ENCODE measurements around the gene ZC3H7A.

Gene ZC3H7A

DNA sequence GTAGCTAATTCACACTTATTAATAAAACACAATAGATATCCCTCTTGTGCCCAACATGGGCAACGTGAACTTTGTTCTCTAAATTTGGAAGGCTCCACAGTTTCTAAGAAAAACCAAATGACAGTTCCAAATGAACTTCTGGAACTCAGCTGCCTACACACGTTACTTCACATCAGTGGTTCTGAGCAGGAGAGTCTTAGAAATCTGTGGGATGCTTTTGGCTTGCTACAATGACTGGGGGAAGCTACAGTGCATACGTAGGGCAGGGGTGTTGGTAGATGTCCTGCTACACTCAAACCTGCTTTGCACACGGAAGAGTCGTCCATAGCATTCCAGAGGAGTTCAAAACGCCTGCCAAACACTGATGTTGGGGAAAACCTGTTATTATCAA, 62.4 kb downstream of the ZC3H7A start:
- Histone ChIP-seq H3K36me3 (ENCODE audit: control insufficient read depth, insufficient read depth, low read length) (peaks cover 67% of the 10 kb centered on the region), H3K4me1 (ENCODE audit: control insufficient read depth, insufficient read depth, low read length) (peaks cover 5% of the 10 kb centered on the region; the same call in 1 of the 2 replicates), H3K4me3 (ENCODE audit: low read depth, low read length) (no peak overlapping the region)

DNA sequence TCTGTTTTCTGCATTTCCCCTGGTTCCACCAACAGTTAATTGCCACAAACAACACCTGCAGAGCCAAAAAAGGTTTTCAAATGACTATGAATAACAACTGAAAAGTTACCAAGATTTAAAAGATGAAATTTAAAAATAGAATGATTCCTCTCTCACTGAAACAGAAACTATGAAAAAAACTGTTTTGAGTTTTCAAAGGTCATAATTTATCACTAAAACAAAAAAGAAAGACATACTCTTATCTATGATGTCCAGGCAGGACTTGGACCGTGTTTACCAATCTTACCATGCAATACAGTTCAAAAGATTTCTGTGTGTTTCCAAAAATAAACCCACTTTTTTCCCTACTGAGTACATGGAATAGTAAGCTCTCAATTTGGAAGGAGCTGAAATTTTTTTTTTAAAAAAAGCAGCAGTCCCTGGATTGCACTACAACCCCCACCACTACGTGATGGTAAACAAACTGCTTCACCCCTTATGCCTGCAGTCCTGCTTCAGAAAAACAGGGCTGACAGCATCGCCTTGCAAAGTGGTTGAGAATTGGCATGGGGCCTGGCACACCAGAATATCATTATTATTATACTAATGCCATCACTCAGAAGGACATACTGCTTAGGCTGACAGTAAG, 62.9 kb downstream of the ZC3H7A start:
- Histone ChIP-seq H3K27me3 (ENCODE audit: control insufficient read depth, insufficient read depth, low read length) (no peaks in the 10 kb centered on the region), H3K4me1 (ENCODE audit: control insufficient read depth, insufficient read depth, low read length) (peaks cover 5% of the 10 kb centered on the region; the same call in 1 of the 2 replicates), H3K4me3 (ENCODE audit: low read depth, low read length) (no peak overlapping the region), H3K9me3 (ENCODE audit: control insufficient read depth, insufficient read depth, low read length) (no peaks in the 10 kb centered on the region), H3K27ac (ENCODE audit: low read depth, low read length) (no peak overlapping the region), H3K9ac (ENCODE audit: low read depth, low read length) (no peak overlapping the region), H3K36me3 (ENCODE audit: control insufficient read depth, insufficient read depth, low read length) (peaks cover 72% of the 10 kb centered on the region)

More for the DNA sequence above, 62.4 kb downstream of the ZC3H7A start:
- Histone ChIP-seq H3K9ac (ENCODE audit: low read depth, low read length) (no peak overlapping the region), H3K9me3 (ENCODE audit: control insufficient read depth, insufficient read depth, low read length) (no peaks in the 10 kb centered on the region), H3K27ac (ENCODE audit: low read depth, low read length) (no peak overlapping the region), H3K27me3 (ENCODE audit: control insufficient read depth, insufficient read depth, low read length) (no peaks in the 10 kb centered on the region)

DNA sequence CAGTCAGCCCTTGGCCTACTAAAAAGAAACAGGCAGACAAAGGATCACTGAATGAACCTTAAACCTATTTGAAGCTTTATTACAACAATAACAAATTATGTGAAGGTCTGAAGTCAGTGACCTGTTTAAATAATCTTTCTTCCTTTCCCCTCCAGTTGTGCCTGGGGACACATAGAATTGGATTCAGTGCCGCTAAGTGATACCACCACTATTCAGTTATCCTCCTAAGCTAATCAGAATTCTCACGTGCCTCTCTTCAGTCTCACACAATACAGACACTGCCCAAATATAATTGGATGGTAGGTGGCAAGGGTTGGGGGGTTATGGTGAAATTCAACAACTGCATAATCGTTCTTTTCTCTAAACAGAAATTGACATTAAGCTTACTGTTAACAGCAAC, 65.8 kb downstream of the ZC3H7A start:
- Histone ChIP-seq H3K36me3 (ENCODE audit: control insufficient read depth, insufficient read depth, low read length) (peaks cover 73% of the 10 kb centered on the region), H3K27me3 (ENCODE audit: control insufficient read depth, insufficient read depth, low read length) (no peaks in the 10 kb centered on the region), H3K9me3 (ENCODE audit: control insufficient read depth, insufficient read depth, low read length) (no peaks in the 10 kb centered on the region), H3K4me1 (ENCODE audit: control insufficient read depth, insufficient read depth, low read length) (no peaks in the 10 kb centered on the region), H3K9ac (ENCODE audit: low read depth, low read length) (no peak overlapping the region), H3K27ac (ENCODE audit: low read depth, low read length) (no peak overlapping the region), H3K4me3 (ENCODE audit: low read depth, low read length) (no peak overlapping the region)

DNA sequence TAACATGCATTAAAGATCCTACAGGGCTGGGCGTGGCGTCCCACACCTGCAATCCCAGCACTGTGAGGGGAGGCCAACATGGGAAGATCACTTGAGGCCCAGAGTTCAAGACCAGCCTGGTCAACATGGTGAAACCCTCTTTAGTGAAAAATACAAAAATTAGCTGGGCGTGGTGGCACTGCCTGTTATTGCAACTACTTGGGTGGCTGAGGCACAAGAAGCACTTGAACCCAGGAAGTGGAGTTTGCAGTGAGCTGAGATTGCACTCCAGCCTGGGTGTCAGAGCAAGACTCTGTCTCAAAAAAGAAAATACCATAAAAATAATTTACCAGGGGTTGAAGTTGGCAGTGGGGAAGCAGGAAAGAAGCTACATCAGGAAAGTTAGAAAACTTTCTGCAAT, 67.3 kb downstream of the ZC3H7A start:
- no peak overlapping the region for H3K4me3 ChIP-seq (ENCODE audit: low read depth, low read length)
- H3K36me3 ChIP-seq (ENCODE audit: control insufficient read depth, insufficient read depth, low read length) = peaks cover 69% of the 10 kb centered on the region
- H3K9me3 ChIP-seq (ENCODE audit: control insufficient read depth, insufficient read depth, low read length) = no peaks in the 10 kb centered on the region
- no peaks in the 10 kb centered on the region for H3K4me1 ChIP-seq (ENCODE audit: control insufficient read depth, insufficient read depth, low read length)
- H3K27me3 ChIP-seq (ENCODE audit: control insufficient read depth, insufficient read depth, low read length) = no peaks in the 10 kb centered on the region
- no peak overlapping the region for H3K27ac ChIP-seq (ENCODE audit: low read depth, low read length)
- H3K9ac ChIP-seq (ENCODE audit: low read depth, low read length) = no peak overlapping the region

DNA sequence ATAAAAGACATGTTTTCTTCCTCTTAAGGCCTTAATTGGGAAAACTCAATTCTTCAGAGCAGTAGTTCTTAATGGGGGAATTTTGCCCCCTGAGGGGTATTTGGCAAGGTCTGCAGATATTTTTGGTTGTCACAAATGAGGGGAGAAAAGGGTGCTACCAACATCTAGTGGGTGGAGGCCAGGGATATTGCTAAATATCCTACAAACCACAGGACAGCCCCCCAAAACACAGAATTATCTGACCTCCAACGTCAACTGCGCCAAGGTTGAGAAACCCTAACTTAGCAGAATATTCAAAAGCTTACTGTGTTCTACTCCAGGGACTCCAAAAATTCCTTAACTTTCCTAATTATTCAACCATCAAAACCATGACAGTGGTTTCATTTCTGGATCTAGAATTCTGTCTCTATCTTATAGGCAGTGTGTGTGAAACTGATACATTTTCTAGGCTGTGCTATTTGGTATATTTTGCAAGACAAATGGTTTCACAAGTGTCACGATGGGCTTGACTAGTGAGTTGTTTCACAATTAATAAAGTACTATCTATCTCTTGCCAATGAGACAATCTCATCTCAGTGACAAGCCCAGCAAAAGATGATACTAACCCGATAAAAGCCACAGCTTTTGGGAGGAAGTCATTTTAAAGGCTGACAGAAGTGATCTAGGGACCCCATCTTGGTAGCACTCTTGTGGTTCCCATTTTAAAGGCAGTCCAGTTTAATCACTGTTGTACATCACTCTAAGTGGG, 69.1 kb downstream of the ZC3H7A start:
- peaks cover 66% of the 10 kb centered on the region for H3K36me3 ChIP-seq (ENCODE audit: control insufficient read depth, insufficient read depth, low read length)

DNA sequence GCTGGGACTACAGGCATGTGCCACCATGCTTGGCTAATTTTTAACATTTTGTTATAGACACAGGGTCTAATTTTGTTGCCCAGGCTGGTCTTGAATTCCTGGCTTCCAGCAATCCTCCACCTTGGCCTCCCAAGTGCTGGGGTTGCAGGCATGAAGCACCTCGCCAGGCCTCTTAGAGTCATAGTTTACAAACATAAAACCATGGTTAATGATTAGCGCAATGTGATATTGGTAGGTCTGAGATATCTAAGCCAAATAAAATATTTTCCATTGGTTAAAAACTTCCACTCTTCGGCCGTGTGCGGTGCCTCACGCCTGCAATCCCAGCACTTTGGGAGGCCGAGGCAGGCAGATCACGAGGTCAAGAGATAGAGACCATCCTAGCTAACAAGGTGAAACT, 71.0 kb downstream of the ZC3H7A start:
- H3K9ac ChIP-seq (ENCODE audit: low read depth, low read length) = no peak overlapping the region
- H3K4me3 ChIP-seq (ENCODE audit: low read depth, low read length) = no peak overlapping the region
- H3K4me1 ChIP-seq (ENCODE audit: control insufficient read depth, insufficient read depth, low read length) = no peaks in the 10 kb centered on the region
- no peak overlapping the region for H3K27ac ChIP-seq (ENCODE audit: low read depth, low read length)
- H3K36me3 ChIP-seq (ENCODE audit: control insufficient read depth, insufficient read depth, low read length) = peaks cover 57% of the 10 kb centered on the region
- H3K27me3 ChIP-seq (ENCODE audit: control insufficient read depth, insufficient read depth, low read length) = no peaks in the 10 kb centered on the region
- no peaks in the 10 kb centered on the region for H3K9me3 ChIP-seq (ENCODE audit: control insufficient read depth, insufficient read depth, low read length)

More for the DNA sequence above, 69.1 kb downstream of the ZC3H7A start:
- no peaks in the 10 kb centered on the region for H3K9me3 ChIP-seq (ENCODE audit: control insufficient read depth, insufficient read depth, low read length)
- no peak overlapping the region for H3K4me3 ChIP-seq (ENCODE audit: low read depth, low read length)
- no peak overlapping the region for H3K9ac ChIP-seq (ENCODE audit: low read depth, low read length)
- no peak overlapping the region for H3K27ac ChIP-seq (ENCODE audit: low read depth, low read length)
- H3K4me1 ChIP-seq (ENCODE audit: control insufficient read depth, insufficient read depth, low read length) = no peaks in the 10 kb centered on the region
- no peaks in the 10 kb centered on the region for H3K27me3 ChIP-seq (ENCODE audit: control insufficient read depth, insufficient read depth, low read length)

DNA sequence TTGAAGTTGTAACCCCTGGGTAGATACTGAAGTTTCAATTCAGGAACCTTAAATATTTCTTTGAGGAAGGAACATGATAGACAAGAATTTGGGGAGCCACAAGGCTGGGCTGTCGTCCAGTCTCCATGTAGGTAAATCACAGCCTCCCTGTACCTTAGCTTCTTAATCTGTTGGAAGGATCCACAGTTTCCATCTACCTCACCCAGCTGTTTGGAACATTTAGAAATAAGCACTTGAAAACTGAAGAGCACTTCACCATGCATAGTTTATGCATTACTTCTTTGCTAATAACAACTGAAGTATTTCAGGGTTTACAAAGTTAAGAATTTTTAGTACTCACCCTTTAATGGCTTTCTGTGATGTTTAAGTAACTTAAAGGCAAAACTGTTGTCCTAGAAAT, 71.6 kb downstream of the ZC3H7A start:
- H3K4me3 ChIP-seq (ENCODE audit: low read depth, low read length) = no peak overlapping the region
- H3K4me1 ChIP-seq (ENCODE audit: control insufficient read depth, insufficient read depth, low read length) = no peaks in the 10 kb centered on the region
- H3K9me3 ChIP-seq (ENCODE audit: control insufficient read depth, insufficient read depth, low read length) = no peaks in the 10 kb centered on the region
- H3K36me3 ChIP-seq (ENCODE audit: control insufficient read depth, insufficient read depth, low read length) = peaks cover 55% of the 10 kb centered on the region
- H3K27me3 ChIP-seq (ENCODE audit: control insufficient read depth, insufficient read depth, low read length) = no peaks in the 10 kb centered on the region
- H3K27ac ChIP-seq (ENCODE audit: low read depth, low read length) = no peak overlapping the region
- H3K9ac ChIP-seq (ENCODE audit: low read depth, low read length) = no peak overlapping the region

DNA sequence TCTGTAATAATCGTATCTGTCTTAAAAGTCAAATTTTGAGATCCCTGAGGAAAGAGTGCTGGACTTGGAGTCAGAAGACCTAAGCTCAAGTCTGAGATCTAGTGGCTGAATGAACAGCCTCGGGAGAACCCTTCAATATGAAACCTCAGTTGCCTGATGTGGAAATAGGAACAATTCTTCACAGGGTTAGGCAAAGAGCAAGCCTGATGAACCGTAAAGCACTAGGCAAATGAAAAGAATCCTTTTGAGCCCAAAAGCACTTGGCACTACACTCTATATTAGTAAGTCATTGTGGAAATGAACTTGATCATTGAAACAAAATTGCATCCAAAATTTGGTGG, 74.6 kb downstream of the ZC3H7A start:
- Histone ChIP-seq H3K27ac (ENCODE audit: low read depth, low read length) (no peak overlapping the region), H3K9me3 (ENCODE audit: control insufficient read depth, insufficient read depth, low read length) (no peaks in the 10 kb centered on the region), H3K9ac (ENCODE audit: low read depth, low read length) (no peak overlapping the region), H3K36me3 (ENCODE audit: control insufficient read depth, insufficient read depth, low read length) (peaks cover 44% of the 10 kb centered on the region), H3K4me1 (ENCODE audit: control insufficient read depth, insufficient read depth, low read length) (peaks cover 5% of the 10 kb centered on the region; the same call in 1 of the 2 replicates), H3K27me3 (ENCODE audit: control insufficient read depth, insufficient read depth, low read length) (no peaks in the 10 kb centered on the region), H3K4me3 (ENCODE audit: low read depth, low read length) (no peak overlapping the region)

DNA sequence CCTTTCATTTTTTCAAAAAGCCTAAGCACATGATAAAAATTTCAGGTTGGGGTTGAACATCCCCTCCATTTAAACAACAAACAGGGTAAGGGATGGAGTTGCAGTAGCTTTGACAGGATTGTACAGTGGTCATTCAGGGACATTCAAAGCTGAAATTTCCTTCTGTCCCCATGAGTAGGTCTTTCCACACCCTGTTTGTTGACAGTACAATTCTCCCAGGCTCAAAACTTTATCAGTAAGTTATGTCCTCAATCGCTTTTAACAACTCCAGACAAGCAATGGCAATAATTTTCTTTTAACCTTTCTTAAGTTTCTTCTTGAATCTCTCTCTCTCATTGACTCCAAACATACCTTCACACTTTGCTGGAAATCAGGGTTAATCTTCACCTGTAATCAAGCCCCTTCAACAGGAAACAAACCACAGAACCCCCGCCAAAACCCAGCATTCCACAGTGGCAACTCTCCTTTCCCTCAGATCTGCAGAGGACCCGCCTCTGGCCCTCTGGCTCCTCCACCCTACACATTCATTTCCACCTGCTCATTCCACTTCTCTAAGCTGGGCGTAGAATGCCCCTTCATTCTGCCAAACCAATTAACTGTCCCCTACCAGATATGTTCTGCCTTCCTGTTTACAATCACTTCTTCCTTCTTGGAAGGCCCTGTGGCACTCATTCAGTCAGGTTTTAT, 75.1 kb downstream of the ZC3H7A start:
- Histone ChIP-seq H3K36me3 (ENCODE audit: control insufficient read depth, insufficient read depth, low read length) (peaks cover 44% of the 10 kb centered on the region), H3K4me3 (ENCODE audit: low read depth, low read length) (no peak overlapping the region), H3K27ac (ENCODE audit: low read depth, low read length) (no peak overlapping the region), H3K9ac (ENCODE audit: low read depth, low read length) (no peak overlapping the region), H3K27me3 (ENCODE audit: control insufficient read depth, insufficient read depth, low read length) (no peaks in the 10 kb centered on the region), H3K9me3 (ENCODE audit: control insufficient read depth, insufficient read depth, low read length) (no peaks in the 10 kb centered on the region), H3K4me1 (ENCODE audit: control insufficient read depth, insufficient read depth, low read length) (peaks cover 5% of the 10 kb centered on the region; the same call in 1 of the 2 replicates)

DNA sequence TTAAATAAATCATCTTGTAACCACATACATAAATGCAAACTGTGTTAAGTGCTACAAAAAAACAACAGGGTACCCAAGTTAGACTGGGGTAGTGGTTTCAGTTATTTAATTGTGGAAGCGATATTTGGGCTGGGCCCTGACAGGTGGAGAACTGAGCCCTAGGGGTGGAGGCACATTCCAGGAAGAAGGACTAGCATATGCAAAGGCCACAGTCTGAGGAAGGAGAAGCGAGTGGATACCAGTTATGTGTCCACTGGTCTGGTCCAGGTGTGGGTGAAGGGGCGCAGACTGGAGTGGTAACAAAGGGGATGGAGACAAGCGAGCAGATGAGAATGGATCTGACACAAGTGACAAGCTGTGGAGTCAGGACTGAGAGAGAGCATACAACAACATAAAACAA, 77.3 kb downstream of the ZC3H7A start:
- H3K4me1 ChIP-seq (ENCODE audit: control insufficient read depth, insufficient read depth, low read length) = peaks cover 5% of the 10 kb centered on the region; the same call in 1 of the 2 replicates
- H3K27me3 ChIP-seq (ENCODE audit: control insufficient read depth, insufficient read depth, low read length) = no peaks in the 10 kb centered on the region
- H3K27ac ChIP-seq (ENCODE audit: low read depth, low read length) = no peak overlapping the region
- H3K36me3 ChIP-seq (ENCODE audit: control insufficient read depth, insufficient read depth, low read length) = peaks cover 39% of the 10 kb centered on the region
- H3K9ac ChIP-seq (ENCODE audit: low read depth, low read length) = no peak overlapping the region
- no peak overlapping the region for H3K4me3 ChIP-seq (ENCODE audit: low read depth, low read length)
- H3K9me3 ChIP-seq (ENCODE audit: control insufficient read depth, insufficient read depth, low read length) = no peaks in the 10 kb centered on the region

DNA sequence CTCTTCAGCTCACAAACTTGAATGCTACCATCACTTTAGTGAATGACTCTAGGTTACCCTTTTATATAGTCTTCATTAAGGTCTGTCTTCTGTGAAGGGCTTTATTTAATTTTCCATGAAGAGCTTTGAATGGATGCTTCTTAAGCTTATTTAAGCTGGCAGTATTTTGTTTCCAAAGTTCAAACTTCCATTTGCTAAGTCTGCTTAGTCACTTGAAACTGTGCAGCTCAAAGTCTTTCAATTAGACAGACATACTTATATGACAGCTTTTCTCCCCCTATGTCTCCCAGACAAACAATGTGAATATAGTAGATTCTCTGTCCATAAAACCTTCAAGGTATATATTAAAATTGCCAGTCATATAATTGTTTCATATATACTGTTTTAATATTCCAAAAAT, 77.9 kb downstream of the ZC3H7A start:
- Histone ChIP-seq H3K4me1 (ENCODE audit: control insufficient read depth, insufficient read depth, low read length) (peaks cover 5% of the 10 kb centered on the region; the same call in 1 of the 2 replicates), H3K27ac (ENCODE audit: low read depth, low read length) (no peak overlapping the region), H3K4me3 (ENCODE audit: low read depth, low read length) (no peak overlapping the region), H3K9ac (ENCODE audit: low read depth, low read length) (no peak overlapping the region), H3K36me3 (ENCODE audit: control insufficient read depth, insufficient read depth, low read length) (peaks cover 36% of the 10 kb centered on the region), H3K9me3 (ENCODE audit: control insufficient read depth, insufficient read depth, low read length) (no peaks in the 10 kb centered on the region), H3K27me3 (ENCODE audit: control insufficient read depth, insufficient read depth, low read length) (no peaks in the 10 kb centered on the region)
